IMR-90 (cell line): ENCODE data around the gene ELMO1. TPM values are rescaled to one million over a fixed set of nuclear protein-coding genes. Genes with fewer than 3 reads are reported as not detected.

Source experiments
- ATAC-seq: fragments of 200-7000 bp; cut with Tn5 transposase; 2 replicates; pipeline ENCODE4 v1.9.1; 2020; ENCODE audit warnings: low read depth, mild to moderate bottlenecking, moderate library complexity
- BruUV-seq: library from RNA; stranded (reverse); fragments of 400-500 nt; replicated peaks from 2 replicates; lab custom pipeline; 2021; lab: Mats Ljungman, UMichigan
- CTCF ChIA-PET: fragments of 300-600 bp; formaldehyde crosslinking; extraction: SDS; loops from one replicate; lab custom pipeline; 2021; ENCODE audit warnings: antibody characterized with exemption; lab: Yijun Ruan, JAX
- POLR2A ChIA-PET: fragments of 300-600 bp; sonication (Branson Sonifier 250); formaldehyde crosslinking; loops from one replicate; lab custom pipeline; 2022; ENCODE audit warnings: antibody characterized with exemption; ENCODE audit not compliant: unreplicated experiment; lab: Charles Lee
- DNase-seq: peaks from one replicate; pipeline ENCODE4 v3.0.0; 2013
- H2AFZ ChIP-seq: replicated peaks from 2 replicates; pipeline ENCODE3; 2013; ENCODE audit warnings: low read length, mild to moderate bottlenecking; ENCODE audit not compliant: poor library complexity
- H2AK5ac ChIP-seq: 2 replicates; pipeline ENCODE4 v1.6.1; 2013; ENCODE audit warnings: low read depth, low read length, inconsistent platforms
- H2AK9ac ChIP-seq: replicated peaks from 2 replicates; pipeline ENCODE3; 2013; ENCODE audit warnings: mild to moderate bottlenecking, low read depth, low read length, moderate library complexity; ENCODE audit not compliant: poor library complexity
- H2BK120ac ChIP-seq: 2 replicates; pipeline ENCODE4 v1.6.1; 2013; ENCODE audit warnings: low read depth, low read length, inconsistent platforms
- H2BK15ac ChIP-seq: 3 replicates; pipeline ENCODE4 v1.6.1; 2013; ENCODE audit warnings: low read depth, low read length, inconsistent platforms
- H2BK20ac ChIP-seq: 2 replicates; pipeline ENCODE4 v1.6.1; 2013; ENCODE audit warnings: low read depth, mild to moderate bottlenecking, inconsistent platforms, low read length, moderate library complexity
- H2BK5ac ChIP-seq: 2 replicates; pipeline ENCODE4 v1.6.1; 2013; ENCODE audit warnings: mild to moderate bottlenecking, low read depth, low read length, inconsistent platforms; ENCODE audit not compliant: poor library complexity, severe bottlenecking
- H3K14ac ChIP-seq: replicated peaks from 2 replicates; pipeline ENCODE4 v1.6.1; 2013; ENCODE audit warnings: low read depth, low read length, inconsistent platforms
- H3K18ac ChIP-seq: 2 replicates; pipeline ENCODE4 v1.6.1; 2013; ENCODE audit warnings: low read depth, low read length, control low read depth
- H3K23ac ChIP-seq: 2 replicates; pipeline ENCODE4 v1.6.1; 2013; ENCODE audit warnings: low read depth, low read length, inconsistent platforms
- H3K27ac ChIP-seq: 2 replicates; pipeline ENCODE4 v1.5.1; 2013; ENCODE audit warnings: mild to moderate bottlenecking, control low read depth, low read length; ENCODE audit not compliant: insufficient read depth
- H3K27me3 ChIP-seq: 2 replicates; pipeline ENCODE4 v1.6.1; 2013; ENCODE audit warnings: low read length; ENCODE audit not compliant: control insufficient read depth, insufficient read depth
- H3K36me3 ChIP-seq: 2 replicates; pipeline ENCODE4 v1.6.1; 2013; ENCODE audit warnings: low read length, mixed read lengths; ENCODE audit not compliant: control insufficient read depth, insufficient read depth
- H3K4ac ChIP-seq: 2 replicates; pipeline ENCODE4 v1.6.1; 2013; ENCODE audit warnings: low read depth, low read length, inconsistent platforms
- H3K4me1 ChIP-seq: 2 replicates; pipeline ENCODE4 v1.6.1; 2013; ENCODE audit warnings: low read length, mixed read lengths; ENCODE audit not compliant: control insufficient read depth, insufficient read depth
- H3K4me2 ChIP-seq: 2 replicates; pipeline ENCODE4 v1.6.1; 2013; ENCODE audit warnings: low read depth, mild to moderate bottlenecking, control low read depth, low read length, moderate library complexity
- H3K4me3 ChIP-seq: 2 replicates; pipeline ENCODE4 v1.5.1; 2013; ENCODE audit warnings: low read depth, mild to moderate bottlenecking, control low read depth, low read length, moderate library complexity; ENCODE audit not compliant: insufficient read depth
- H3K56ac ChIP-seq: 2 replicates; pipeline ENCODE4 v1.6.1; 2013; ENCODE audit warnings: low read length, inconsistent platforms; ENCODE audit not compliant: insufficient read depth; ENCODE audit errors: extremely low read depth
- H3K79me1 ChIP-seq, 2 experiments: 2 replicates each; pipeline ENCODE4 v1.6.1; 2013; ENCODE audit warnings: low read length in 2 of 2, inconsistent platforms in 1 of 2, low read depth in 1 of 2
- H3K9ac ChIP-seq: 2 replicates; pipeline ENCODE4 v1.6.1; 2013; ENCODE audit warnings: low read depth, low read length, control low read depth
- H3K9me1 ChIP-seq: 2 replicates; pipeline ENCODE4 v1.6.1; 2013; ENCODE audit warnings: low read length, inconsistent platforms; ENCODE audit not compliant: insufficient read depth
- H3K9me3 ChIP-seq: 2 replicates; pipeline ENCODE4 v1.6.1; 2013; ENCODE audit warnings: low read length; ENCODE audit not compliant: control insufficient read depth, insufficient read depth
- H4K20me1 ChIP-seq: 2 replicates; pipeline ENCODE4 v1.6.1; 2013; ENCODE audit warnings: low read length, inconsistent platforms; ENCODE audit not compliant: insufficient read depth
- H4K5ac ChIP-seq: 2 replicates; pipeline ENCODE4 v1.6.1; 2013; ENCODE audit warnings: mild to moderate bottlenecking, low read depth, low read length, control low read depth
- H4K8ac ChIP-seq, 2 experiments: 2 replicates each; pipeline ENCODE4 v1.6.1; 2013; ENCODE audit warnings: low read depth in 2 of 2, low read length in 2 of 2, control low read depth in 1 of 2, inconsistent platforms in 1 of 2
- H4K91ac ChIP-seq: 2 replicates; pipeline ENCODE4 v1.6.1; 2013; ENCODE audit warnings: low read depth, low read length, inconsistent platforms; ENCODE audit not compliant: insufficient read depth
- ELK1 ChIP-seq: fragments of 150-350 bp; IDR thresholded peaks from 2 replicates; pipeline ENCODE4 v1.6.1; 2016; ENCODE audit warnings: low read depth, mild to moderate bottlenecking, low read length, moderate library complexity, borderline replicate concordance
- SMC3 ChIP-seq: fragments of 150-350 bp; IDR thresholded peaks from 2 replicates; pipeline ENCODE4 v1.6.1; 2016; ENCODE audit warnings: low read depth, mild to moderate bottlenecking, antibody characterized with exemption, low read length, moderate library complexity
- WGBS, 2 experiments: methylation state at CpG; one replicate each; pipeline versions ENCODE4 v1.1.5 to v1.1.7; 2013; ENCODE audit warnings: missing lambda C conversion rate in 2 of 2; ENCODE audit not compliant: insufficient read length in 1 of 2; ENCODE audit errors: extremely low coverage in 2 of 2; 5-methylcytosine and 5-hydroxymethylcytosine counted together
- dilution Hi-C: fragments of 300-500 bp; cut with HindIII; formaldehyde crosslinking; loops from one replicate; pipeline ENCODE4 v1.14.3; 2018; ENCODE audit warnings: low sequenced_read_pairs; ENCODE audit not compliant: unreplicated experiment
- in situ Hi-C: fragments of 300-500 bp; cut with MboI; formaldehyde crosslinking; loops from 3 replicates; pipeline ENCODE4 v1.14.3; 2019; ENCODE audit warnings: low sequenced_read_pairs, inconsistent platforms, mixed read lengths
- intact Hi-C: fragments of 100-400 bp; cut with micrococcal nuclease; formaldehyde crosslinking; loops from 2 replicates; pipeline ENCODE4 v1.10.0; 2022
- polyA plus RNA-seq, 3 experiments: library from polyadenylated mRNA; depleted of rRNA; stranded (reverse); fragments of >200 nt; gene quantifications; 2 replicates each; pipeline ENCODE4 v1.2.3, GENCODE V29; 2012; ENCODE audit warnings: low replicate concordance in 1 of 3
- total RNA-seq: library from RNA; depleted of rRNA; stranded (reverse); fragments of >200 nt; gene quantifications from 2 replicates; pipeline ENCODE4 v1.2.3, GENCODE V29; 2012

The ELMO1 gene
- total and polyA plus RNA-seq, 2 of the 4 experiments (the other 2 are of a cell fraction): 0.03 TPM; not detected in 1

GRCh38 chr7:37128327-37129034 is 320.2 kb downstream of the ELMO1 start:
- Histone ChIP-seq H3K18ac (no peak overlapping the region), H2BK15ac (no peak overlapping the region), H3K56ac (no peak overlapping the region), H3K27ac (no peak overlapping the region), H3K4me3 (no peak overlapping the region), H3K9ac (no peak overlapping the region), H3K9me1 (no peaks in the 10 kb centered on the region), H4K8ac (no peak overlapping the region), H2AK9ac (no peak overlapping the region), H3K14ac (no peak overlapping the region), H3K36me3 (no peaks in the 10 kb centered on the region), H3K23ac (no peak overlapping the region), H3K9me3 (no peaks in the 10 kb centered on the region), H2BK20ac (no peak overlapping the region), H3K27me3 (no peaks in the 10 kb centered on the region), H4K20me1 (no peaks in the 10 kb centered on the region), H3K4me1 (no peaks in the 10 kb centered on the region), H4K5ac (no peak overlapping the region), H2BK120ac (no peak overlapping the region), H4K91ac (no peak overlapping the region), H2AK5ac (no peak overlapping the region), H2AFZ (no peak overlapping the region), H3K4ac (no peak overlapping the region), H3K79me1 (no peaks in the 10 kb centered on the region), H2BK5ac (no peak overlapping the region), H3K4me2 (no peak overlapping the region)
- DNase-seq (no peak), ATAC-seq (no peak)
- dilution Hi-C loops (no loop called here), in situ Hi-C loops (no loop called here), intact Hi-C loops (no loop called here)
- 50% methylated on average over 1 of the region's 4 CpGs; no CpG with 5 or more reads in 1 of the 2 experiments for WGBS, 2 experiments
- ChIA-PET POLR2A (no interaction called here), CTCF (no interaction called here)
- no peak for TF ChIP-seq SMC3
- TF ChIP-seq ELK1: no peak
- BruUV-seq: no TSS peak
